ENCODE results near the gene DARS1.

The DARS1 gene

DNA sequence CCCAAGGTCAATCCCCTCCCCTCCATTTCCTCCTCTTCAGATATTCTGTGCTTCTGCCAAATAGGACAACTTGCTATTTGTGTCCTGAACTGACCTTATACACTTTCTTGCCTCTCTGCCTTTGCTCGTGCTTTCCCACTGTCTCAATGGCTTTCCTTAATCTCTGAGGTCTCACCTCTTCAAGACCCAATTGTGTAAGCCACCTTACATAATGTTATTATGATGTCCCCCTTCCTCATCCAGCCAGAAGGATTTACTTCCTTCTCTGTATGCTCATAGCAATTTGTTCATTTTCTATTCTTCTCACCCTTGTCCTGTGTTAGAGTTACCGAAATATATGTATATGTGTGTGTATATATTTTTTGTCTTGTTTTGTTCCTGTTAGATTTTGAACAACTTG is 26.9 kb upstream of the DARS1 start:
- H3K4me1 ChIP-seq (ENCODE audit: insufficient read depth, low read length): peaks cover 22% of the 10 kb centered on the region
- no peak overlapping the region for H2AFZ ChIP-seq (ENCODE audit: low read depth, low read length)
- no peaks in the 10 kb centered on the region for H3K36me3 ChIP-seq (ENCODE audit: insufficient read depth, low read length)
- no peaks in the 10 kb centered on the region for H3K27me3 ChIP-seq (ENCODE audit: insufficient read depth, low read length)
- no peak overlapping the region for H3K4me3 ChIP-seq (ENCODE audit: low read length)
- H3K9me3 ChIP-seq (ENCODE audit: low read length): no peaks in the 10 kb centered on the region

DNA sequence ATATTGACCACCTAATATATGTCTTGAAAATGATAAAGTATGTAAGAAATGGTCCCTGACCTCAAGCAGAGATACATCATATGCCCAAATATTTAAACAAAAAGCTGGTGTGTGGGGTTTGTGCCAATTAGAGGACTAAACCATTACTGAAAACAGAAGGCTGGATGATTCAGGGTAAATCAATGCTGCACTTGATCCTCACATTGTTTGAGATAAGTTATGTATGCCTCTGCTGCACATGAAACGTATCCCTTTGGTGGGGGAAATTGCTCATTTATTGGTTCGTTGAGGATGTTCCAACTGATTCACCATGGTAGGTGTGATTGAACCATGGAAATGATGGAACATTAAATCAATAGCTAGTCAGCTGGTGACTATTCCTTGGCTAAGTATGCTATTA is 24.7 kb upstream of the DARS1 start:
- Histone ChIP-seq H3K4me1 (ENCODE audit: insufficient read depth, low read length) (peaks cover 12% of the 10 kb centered on the region), H2AFZ (ENCODE audit: low read depth, low read length) (no peak overlapping the region), H3K36me3 (ENCODE audit: insufficient read depth, low read length) (no peaks in the 10 kb centered on the region), H3K4me3 (ENCODE audit: low read length) (no peak overlapping the region), H3K27me3 (ENCODE audit: insufficient read depth, low read length) (no peaks in the 10 kb centered on the region), H3K9me3 (ENCODE audit: low read length) (no peaks in the 10 kb centered on the region)

- no peaks in the 10 kb centered on the region for H3K36me3 ChIP-seq (ENCODE audit: insufficient read depth, low read length)
- H3K9me3 ChIP-seq (ENCODE audit: low read length): no peaks in the 10 kb centered on the region
- H3K4me3 ChIP-seq (ENCODE audit: low read length): no peak overlapping the region
- H2AFZ ChIP-seq (ENCODE audit: low read depth, low read length): no peak overlapping the region
- H3K4me1 ChIP-seq (ENCODE audit: insufficient read depth, low read length): no peaks in the 10 kb centered on the region
- no peaks in the 10 kb centered on the region for H3K27me3 ChIP-seq (ENCODE audit: insufficient read depth, low read length)
Measured at GRCh38 chr2:136008205-136008865, 22.9 kb upstream of the DARS1 start.

DNA sequence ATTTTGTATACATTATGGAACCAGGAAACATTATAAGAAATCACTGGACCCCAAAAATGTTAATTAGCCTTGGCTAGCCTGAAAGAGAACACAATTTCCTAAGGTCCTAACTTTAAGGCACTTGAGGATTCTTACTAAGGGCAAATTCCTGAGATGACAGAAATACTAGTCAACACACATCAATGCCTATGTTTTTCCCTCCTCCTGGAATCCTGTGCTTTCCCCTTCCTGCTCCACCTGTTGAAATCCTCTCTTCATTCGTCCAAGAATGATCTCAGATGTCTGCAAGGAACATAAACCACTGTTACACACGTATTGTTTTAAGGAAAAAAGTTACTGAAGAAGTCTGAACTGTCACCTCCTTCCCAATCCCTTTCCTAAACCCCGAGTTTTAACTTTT is 21.2 kb upstream of the DARS1 start:
- Histone ChIP-seq H3K4me1 (ENCODE audit: insufficient read depth, low read length) (no peaks in the 10 kb centered on the region), H3K4me3 (ENCODE audit: low read length) (no peak overlapping the region), H2AFZ (ENCODE audit: low read depth, low read length) (no peak overlapping the region), H3K27me3 (ENCODE audit: insufficient read depth, low read length) (no peaks in the 10 kb centered on the region), H3K36me3 (ENCODE audit: insufficient read depth, low read length) (no peaks in the 10 kb centered on the region), H3K9me3 (ENCODE audit: low read length) (no peaks in the 10 kb centered on the region)

- H3K36me3 ChIP-seq (ENCODE audit: insufficient read depth, low read length): no peaks in the 10 kb centered on the region
Measured at GRCh38 chr2:136005462-136006196, 20.2 kb upstream of the DARS1 start.

DNA sequence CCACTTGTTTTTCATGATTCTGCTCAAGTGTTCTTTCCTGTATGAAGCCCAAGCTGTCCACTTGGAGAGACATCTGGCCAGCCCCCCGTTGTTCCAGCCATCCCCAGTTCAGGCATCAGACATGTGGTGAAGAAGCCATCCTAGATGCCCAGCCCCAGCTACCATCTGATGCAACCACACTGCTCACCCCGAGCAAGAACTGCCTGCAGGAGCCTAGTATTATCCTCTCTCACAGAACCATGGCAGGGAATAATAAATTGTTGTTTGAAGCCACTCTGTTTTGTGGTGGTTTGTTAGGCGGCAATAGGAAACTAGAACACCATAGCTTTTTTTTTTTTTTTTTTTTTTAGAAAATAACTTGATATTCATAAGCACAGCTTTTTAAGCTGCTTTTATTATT is 19.5 kb upstream of the DARS1 start:
- no peaks in the 10 kb centered on the region for H3K9me3 ChIP-seq (ENCODE audit: low read length)
- peaks cover 9% of the 10 kb centered on the region for H3K4me1 ChIP-seq (ENCODE audit: insufficient read depth, low read length)
- no peaks in the 10 kb centered on the region for H3K36me3 ChIP-seq (ENCODE audit: insufficient read depth, low read length)
- H2AFZ ChIP-seq (ENCODE audit: low read depth, low read length): no peak overlapping the region
- no peaks in the 10 kb centered on the region for H3K27me3 ChIP-seq (ENCODE audit: insufficient read depth, low read length)
- no peak overlapping the region for H3K4me3 ChIP-seq (ENCODE audit: low read length)

More at GRCh38 chr2:136005462-136006196, 20.2 kb upstream of the DARS1 start:
- peaks cover 2% of the 10 kb centered on the region for H3K4me1 ChIP-seq (ENCODE audit: insufficient read depth, low read length)
- H3K27me3 ChIP-seq (ENCODE audit: insufficient read depth, low read length): no peaks in the 10 kb centered on the region
- H3K4me3 ChIP-seq (ENCODE audit: low read length): no peak overlapping the region
- H2AFZ ChIP-seq (ENCODE audit: low read depth, low read length): no peak overlapping the region
- no peaks in the 10 kb centered on the region for H3K9me3 ChIP-seq (ENCODE audit: low read length)

DNA sequence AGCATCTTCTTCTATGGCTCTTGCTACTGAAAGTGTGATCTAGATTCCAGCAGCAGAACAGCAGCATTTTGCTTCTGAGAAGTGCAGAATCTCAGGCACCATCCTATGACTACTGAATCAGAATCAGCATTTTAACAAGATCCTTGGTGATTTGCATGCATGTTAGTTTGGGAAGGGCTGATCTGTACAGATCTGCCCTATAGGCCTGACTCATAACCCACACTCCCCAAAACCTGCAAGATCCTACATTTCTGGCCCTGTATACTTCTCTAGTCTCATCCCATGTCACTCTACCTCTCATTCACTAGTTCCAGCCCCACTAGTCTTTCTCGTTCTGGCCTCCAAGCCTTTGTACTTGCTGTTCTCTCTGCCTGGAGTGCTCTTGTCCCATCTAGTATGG is 15.7 kb upstream of the DARS1 start:
- no peaks in the 10 kb centered on the region for H3K36me3 ChIP-seq (ENCODE audit: insufficient read depth, low read length)
- no peak overlapping the region for H3K4me3 ChIP-seq (ENCODE audit: low read length)
- H2AFZ ChIP-seq (ENCODE audit: low read depth, low read length): no peak overlapping the region
- H3K9me3 ChIP-seq (ENCODE audit: low read length): no peaks in the 10 kb centered on the region
- H3K4me1 ChIP-seq (ENCODE audit: insufficient read depth, low read length): peaks cover 15% of the 10 kb centered on the region
- H3K27me3 ChIP-seq (ENCODE audit: insufficient read depth, low read length): no peaks in the 10 kb centered on the region

DNA sequence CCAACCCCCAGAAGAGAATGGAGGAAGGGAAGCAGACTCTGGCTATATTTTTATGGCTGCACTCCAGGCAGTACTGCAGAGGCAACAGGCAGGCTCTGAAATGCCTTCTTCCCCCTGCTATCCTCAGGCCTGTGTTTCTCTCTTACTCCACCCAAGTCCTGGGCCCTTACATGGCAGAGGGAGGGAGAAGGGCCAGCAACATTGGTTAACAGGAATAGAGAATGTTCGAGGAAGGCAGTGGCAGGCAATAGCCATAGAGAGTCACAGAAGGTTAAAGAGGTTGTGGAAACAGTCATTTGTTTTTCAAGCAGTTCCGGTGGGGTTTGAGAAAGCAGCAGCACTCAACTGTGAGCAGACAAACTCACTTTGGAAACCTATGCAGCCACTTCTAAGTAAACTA is 15.1 kb upstream of the DARS1 start:
- Histone ChIP-seq H3K36me3 (ENCODE audit: insufficient read depth, low read length) (no peaks in the 10 kb centered on the region), H2AFZ (ENCODE audit: low read depth, low read length) (no peak overlapping the region), H3K9me3 (ENCODE audit: low read length) (no peaks in the 10 kb centered on the region), H3K27me3 (ENCODE audit: insufficient read depth, low read length) (no peaks in the 10 kb centered on the region), H3K4me1 (ENCODE audit: insufficient read depth, low read length) (peaks cover 15% of the 10 kb centered on the region), H3K4me3 (ENCODE audit: low read length) (no peak overlapping the region)

DNA sequence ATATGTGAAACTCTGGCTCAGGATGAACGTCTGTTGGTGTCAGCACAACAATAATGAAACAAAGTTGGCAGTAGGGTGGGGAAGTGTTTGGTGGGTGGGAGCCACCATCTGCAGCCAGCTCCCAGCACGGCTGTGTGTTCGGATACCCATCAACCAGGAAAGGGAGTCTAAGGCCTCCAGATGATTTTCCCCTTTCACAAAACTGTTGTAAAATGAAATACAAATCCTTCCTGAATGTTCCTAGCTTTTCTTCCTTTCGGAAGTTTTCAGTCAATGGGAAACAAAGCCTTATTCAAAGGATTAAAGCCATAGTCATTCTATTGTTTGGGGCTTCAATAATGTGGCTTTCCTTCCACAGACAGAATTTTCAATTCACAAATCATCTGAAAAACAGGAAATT is 14.5 kb upstream of the DARS1 start:
- H3K4me3 ChIP-seq (ENCODE audit: low read length): no peak overlapping the region
- no peaks in the 10 kb centered on the region for H3K9me3 ChIP-seq (ENCODE audit: low read length)
- H3K4me1 ChIP-seq (ENCODE audit: insufficient read depth, low read length): peaks cover 15% of the 10 kb centered on the region
- no peaks in the 10 kb centered on the region for H3K36me3 ChIP-seq (ENCODE audit: insufficient read depth, low read length)
- no peaks in the 10 kb centered on the region for H3K27me3 ChIP-seq (ENCODE audit: insufficient read depth, low read length)
- no peak overlapping the region for H2AFZ ChIP-seq (ENCODE audit: low read depth, low read length)

- Histone ChIP-seq H2AFZ (ENCODE audit: low read depth, low read length) (no peak overlapping the region), H3K27me3 (ENCODE audit: insufficient read depth, low read length) (no peaks in the 10 kb centered on the region), H3K36me3 (ENCODE audit: insufficient read depth, low read length) (no peaks in the 10 kb centered on the region), H3K9me3 (ENCODE audit: low read length) (no peaks in the 10 kb centered on the region), H3K4me1 (ENCODE audit: insufficient read depth, low read length) (peaks cover 15% of the 10 kb centered on the region), H3K4me3 (ENCODE audit: low read length) (no peak overlapping the region)
Measured at GRCh38 chr2:135998879-135999278, 13.5 kb upstream of the DARS1 start.

DNA sequence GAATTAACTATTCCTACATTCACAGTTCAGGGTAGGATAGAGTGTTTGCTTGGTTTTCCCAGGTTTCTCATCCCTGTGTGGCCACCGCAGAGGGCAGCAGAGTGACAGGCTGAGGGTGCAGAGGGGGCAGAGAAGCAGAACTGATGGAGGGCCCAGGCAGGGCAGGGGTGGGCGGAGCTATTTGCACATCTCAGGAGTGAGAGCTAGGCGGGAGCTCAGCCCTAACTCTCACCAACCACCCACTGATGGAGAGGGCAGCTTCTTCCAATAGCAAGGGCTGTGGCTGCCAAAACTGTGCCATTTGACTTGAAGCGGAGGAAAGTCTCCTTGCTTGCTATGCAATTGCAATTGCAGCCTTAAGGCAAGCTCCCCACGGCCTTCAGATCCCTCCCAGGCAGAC is 12.0 kb upstream of the DARS1 start:
- Histone ChIP-seq H3K4me1 (ENCODE audit: insufficient read depth, low read length) (peaks cover 15% of the 10 kb centered on the region), H3K4me3 (ENCODE audit: low read length) (no peak overlapping the region), H3K27me3 (ENCODE audit: insufficient read depth, low read length) (no peaks in the 10 kb centered on the region), H2AFZ (ENCODE audit: low read depth, low read length) (no peak overlapping the region), H3K9me3 (ENCODE audit: low read length) (no peaks in the 10 kb centered on the region), H3K36me3 (ENCODE audit: insufficient read depth, low read length) (no peaks in the 10 kb centered on the region)

GRCh38 chr2:135996304-135996703 is 10.9 kb upstream of the DARS1 start:
- Histone ChIP-seq H3K4me1 (ENCODE audit: insufficient read depth, low read length) (peaks cover 15% of the 10 kb centered on the region), H3K4me3 (ENCODE audit: low read length) (no peak overlapping the region), H3K9me3 (ENCODE audit: low read length) (no peaks in the 10 kb centered on the region), H2AFZ (ENCODE audit: low read depth, low read length) (no peak overlapping the region), H3K36me3 (ENCODE audit: insufficient read depth, low read length) (no peaks in the 10 kb centered on the region), H3K27me3 (ENCODE audit: insufficient read depth, low read length) (no peaks in the 10 kb centered on the region)

GRCh38 chr2:135994281-135994680 is 8.9 kb upstream of the DARS1 start:
- no peak overlapping the region for H3K4me3 ChIP-seq (ENCODE audit: low read length)
- H3K4me1 ChIP-seq (ENCODE audit: insufficient read depth, low read length): peaks cover 3% of the 10 kb centered on the region
- H3K36me3 ChIP-seq (ENCODE audit: insufficient read depth, low read length): no peaks in the 10 kb centered on the region
- H2AFZ ChIP-seq (ENCODE audit: low read depth, low read length): no peak overlapping the region
- no peaks in the 10 kb centered on the region for H3K9me3 ChIP-seq (ENCODE audit: low read length)
- H3K27me3 ChIP-seq (ENCODE audit: insufficient read depth, low read length): no peaks in the 10 kb centered on the region

GRCh38 chr2:135993421-135993820 is 8.0 kb upstream of the DARS1 start:
- Histone ChIP-seq H2AFZ (ENCODE audit: low read depth, low read length) (no peak overlapping the region), H3K36me3 (ENCODE audit: insufficient read depth, low read length) (no peaks in the 10 kb centered on the region), H3K4me1 (ENCODE audit: insufficient read depth, low read length) (peaks cover 3% of the 10 kb centered on the region), H3K27me3 (ENCODE audit: insufficient read depth, low read length) (no peaks in the 10 kb centered on the region), H3K9me3 (ENCODE audit: low read length) (no peaks in the 10 kb centered on the region), H3K4me3 (ENCODE audit: low read length) (no peak overlapping the region)
